Measurements from ENCODE around the gene SKA3.

The SKA3 gene

DNA sequence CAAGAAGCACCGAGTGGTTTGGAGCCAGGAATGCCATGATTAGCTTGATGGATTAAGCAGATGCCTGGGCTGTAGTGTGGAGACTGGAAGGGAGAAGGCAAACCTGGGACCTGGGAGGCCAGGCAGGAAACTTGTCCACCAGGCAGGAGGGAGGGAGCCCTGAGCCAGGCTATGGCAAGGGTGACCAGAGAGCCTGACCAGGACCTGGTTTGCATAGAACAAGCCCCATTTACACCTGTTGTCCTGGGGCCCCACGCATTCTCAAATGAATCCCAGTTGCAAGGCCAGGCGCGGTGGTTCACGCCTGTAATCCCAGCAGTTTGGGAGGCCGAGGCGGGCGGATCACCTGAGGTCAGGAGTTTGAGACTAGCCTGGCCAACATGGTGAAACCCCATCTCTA, 64.8 kb downstream of the SKA3 start:
- no peak for DNase-seq

- no peak for DNase-seq
These were observed 67.2 kb downstream of the SKA3 start for GRCh38 chr13:21109168-21109567.

DNA sequence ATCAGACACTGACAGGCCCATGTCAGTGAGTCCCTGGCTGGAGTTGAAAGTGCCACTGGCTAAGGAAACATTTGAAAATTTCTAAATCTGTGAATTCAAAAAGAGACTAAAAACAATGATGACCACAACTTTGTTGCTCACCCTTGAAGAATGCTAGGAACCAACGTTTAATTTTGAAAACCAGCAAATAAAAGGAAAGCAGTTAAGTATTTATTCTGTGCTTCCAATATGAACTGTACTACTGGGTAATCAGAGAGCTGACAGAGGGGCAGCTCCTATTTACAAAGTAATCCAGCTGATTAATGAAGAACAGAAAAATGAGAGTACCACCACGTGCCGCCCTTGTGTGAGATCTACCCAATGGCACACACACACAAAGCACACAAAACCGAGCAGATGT, 70.3 kb downstream of the SKA3 start:
- DNase-seq, result no peak

DNA sequence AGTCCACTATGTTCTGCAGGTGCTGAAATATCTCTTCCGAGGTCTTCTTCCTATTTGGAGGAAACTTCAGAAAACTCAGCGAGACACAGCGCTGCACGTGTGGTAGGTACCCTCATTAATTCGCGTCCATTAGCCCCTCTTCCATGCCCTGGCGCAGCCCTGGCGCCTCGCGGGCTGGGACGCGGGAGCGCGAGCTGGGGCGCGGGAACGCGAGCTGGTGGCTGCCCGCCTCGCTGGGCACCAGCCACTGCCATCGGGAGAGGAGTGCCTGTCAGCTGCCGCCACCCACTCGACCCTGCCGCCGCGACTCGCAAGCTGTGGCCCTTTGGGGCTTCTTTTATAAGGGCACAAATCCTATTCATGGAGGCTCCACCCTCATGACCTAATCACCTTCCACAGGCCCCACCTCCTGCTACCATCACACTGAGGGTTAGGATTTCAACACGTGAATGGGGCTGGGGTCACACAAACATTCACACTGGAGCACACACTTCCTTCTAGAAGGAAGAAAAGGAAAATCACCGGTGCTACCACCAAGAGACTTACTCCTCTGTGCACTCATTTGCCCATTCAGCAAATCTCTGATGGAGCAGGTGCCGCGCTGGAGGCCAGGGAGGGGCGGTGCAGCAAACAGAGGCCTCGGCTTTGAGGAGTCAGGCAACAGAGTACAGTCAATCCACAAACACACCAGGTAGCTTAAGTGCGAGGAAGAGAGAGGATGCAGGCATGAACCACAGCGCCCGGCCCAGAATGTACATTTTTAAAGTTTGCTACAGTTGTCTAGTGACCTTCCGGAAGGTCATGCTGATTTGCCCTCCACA, 71.9 kb downstream of the SKA3 start:
- DNase-seq, result no peak

Data from CD4-positive, alpha-beta T cell treated with Interferon gamma for 1 hour (primary cell).